SK-N-SH (cell line): Measurements from ENCODE around the gene RAB18.

Experiments
- SMC3 ChIP-seq: IDR thresholded peaks from 2 replicates; pipeline ENCODE4 v1.6.1; 2012; ENCODE audit warnings: low read depth, low read length, improper control_type of control experiment
- TAF1 ChIP-seq: IDR thresholded peaks from 2 replicates; pipeline ENCODE4 v1.6.1; 2012; ENCODE audit warnings: low read depth, mild to moderate bottlenecking, low read length, moderate library complexity, borderline replicate concordance
- TF ChIP-seq, protein P1 (sequence below): fragments of 200-600 bp; sonication (generic); IDR thresholded peaks from 2 replicates; pipeline ENCODE4 v1.6.1; 2017; ENCODE audit warnings: antibody characterized with exemption, mild to moderate bottlenecking, moderate library complexity
- TF ChIP-seq, protein P2 (sequence below): IDR thresholded peaks from 2 replicates; pipeline ENCODE4 v1.4.0; 2012; ENCODE audit warnings: low read depth

DNA sequence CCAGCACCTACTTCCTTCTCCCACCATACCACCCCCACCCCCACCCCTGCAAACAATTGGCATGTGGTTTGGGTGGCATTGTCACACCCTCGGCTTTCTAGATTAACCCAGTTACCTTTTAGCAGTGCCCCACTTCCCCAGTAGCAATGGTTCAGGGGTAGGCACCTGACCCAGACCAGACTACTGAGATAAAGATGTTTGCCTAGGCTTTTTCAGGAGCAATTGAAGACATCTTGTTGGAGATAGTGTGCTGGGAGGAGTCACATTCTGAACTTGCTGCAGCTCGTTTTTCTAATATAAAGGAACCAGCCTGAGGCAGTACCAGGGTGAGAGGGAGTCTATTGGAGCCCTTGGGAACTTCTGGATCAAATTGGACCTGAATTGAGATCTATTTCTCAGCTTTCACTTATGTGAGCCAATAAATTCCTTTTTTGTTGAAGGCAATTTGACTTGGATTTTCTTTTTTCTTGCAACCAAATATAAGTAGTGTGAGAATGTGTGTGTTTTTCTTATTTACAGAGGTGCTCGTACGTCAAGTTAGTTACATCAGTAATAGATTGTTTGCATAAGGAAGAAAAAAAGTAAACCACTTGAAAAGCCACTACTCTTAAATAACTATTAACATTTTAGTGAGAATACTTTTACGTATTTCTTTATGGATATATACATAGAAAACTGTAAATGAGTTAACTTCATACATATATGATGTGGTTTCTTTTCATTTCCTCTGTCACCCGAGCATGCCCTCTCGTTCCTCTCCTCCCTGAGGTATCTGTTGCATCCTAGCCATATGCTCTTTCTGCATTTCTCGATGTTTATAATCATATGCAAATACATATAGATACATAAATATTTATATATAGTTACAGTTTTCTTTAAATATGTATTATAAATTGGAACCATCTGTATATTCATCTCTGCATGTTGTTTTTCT is 38.0 kb downstream of the RAB18 start:
- TF ChIP-seq, protein P1, sequence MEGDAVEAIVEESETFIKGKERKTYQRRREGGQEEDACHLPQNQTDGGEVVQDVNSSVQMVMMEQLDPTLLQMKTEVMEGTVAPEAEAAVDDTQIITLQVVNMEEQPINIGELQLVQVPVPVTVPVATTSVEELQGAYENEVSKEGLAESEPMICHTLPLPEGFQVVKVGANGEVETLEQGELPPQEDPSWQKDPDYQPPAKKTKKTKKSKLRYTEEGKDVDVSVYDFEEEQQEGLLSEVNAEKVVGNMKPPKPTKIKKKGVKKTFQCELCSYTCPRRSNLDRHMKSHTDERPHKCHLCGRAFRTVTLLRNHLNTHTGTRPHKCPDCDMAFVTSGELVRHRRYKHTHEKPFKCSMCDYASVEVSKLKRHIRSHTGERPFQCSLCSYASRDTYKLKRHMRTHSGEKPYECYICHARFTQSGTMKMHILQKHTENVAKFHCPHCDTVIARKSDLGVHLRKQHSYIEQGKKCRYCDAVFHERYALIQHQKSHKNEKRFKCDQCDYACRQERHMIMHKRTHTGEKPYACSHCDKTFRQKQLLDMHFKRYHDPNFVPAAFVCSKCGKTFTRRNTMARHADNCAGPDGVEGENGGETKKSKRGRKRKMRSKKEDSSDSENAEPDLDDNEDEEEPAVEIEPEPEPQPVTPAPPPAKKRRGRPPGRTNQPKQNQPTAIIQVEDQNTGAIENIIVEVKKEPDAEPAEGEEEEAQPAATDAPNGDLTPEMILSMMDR = no peak
- TF ChIP-seq TAF1 (no peak), SMC3 (no peak)
- TF ChIP-seq, protein P2, sequence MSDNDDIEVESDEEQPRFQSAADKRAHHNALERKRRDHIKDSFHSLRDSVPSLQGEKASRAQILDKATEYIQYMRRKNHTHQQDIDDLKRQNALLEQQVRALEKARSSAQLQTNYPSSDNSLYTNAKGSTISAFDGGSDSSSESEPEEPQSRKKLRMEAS = no peak
